GM21447 (cell line): ENCODE results near the gene ZNF804B.

Source experiments
- ATAC-seq: cut with Tn5 transposase; IDR thresholded peaks from one replicate; pipeline ENCODE4 v1.9.1; 2021; ENCODE audit not compliant: unreplicated experiment

Gene ZNF804B

GRCh38 chr7:89247207-89247606 lies 487.7 kb downstream of the ZNF804B start:
- no peak for ATAC-seq

- no peak for ATAC-seq
Measured at GRCh38 chr7:89259085-89259484, 499.6 kb downstream of the ZNF804B start.

GRCh38 chr7:89264126-89264525 lies 504.6 kb downstream of the ZNF804B start:
- no peak for ATAC-seq

GRCh38 chr7:89265631-89266030 lies 506.1 kb downstream of the ZNF804B start:
- no peak for ATAC-seq

GRCh38 chr7:89283302-89283701 lies 523.8 kb downstream of the ZNF804B start:
- no peak for ATAC-seq

- no peak for ATAC-seq
Measured at GRCh38 chr7:89308535-89308934, 549.0 kb downstream of the ZNF804B start.

GRCh38 chr7:89311886-89312285 lies 552.4 kb downstream of the ZNF804B start:
- ATAC-seq = no peak

- ATAC-seq = no peak
Measured at GRCh38 chr7:89312551-89312950, 553.1 kb downstream of the ZNF804B start.

- ATAC-seq = no peak
Measured at GRCh38 chr7:89316584-89317251, 557.2 kb downstream of the ZNF804B start.

- ATAC-seq = no peak
Measured at GRCh38 chr7:89332026-89332425, 572.5 kb downstream of the ZNF804B start.

- ATAC-seq = no peak
Measured at GRCh38 chr7:89334797-89335196, 575.3 kb downstream of the ZNF804B start.

- no peak for ATAC-seq
Measured at GRCh38 chr7:89335490-89335889, 576.0 kb downstream of the ZNF804B start.

- no peak for ATAC-seq
Measured at GRCh38 chr7:89336121-89336520, 576.6 kb downstream of the ZNF804B start.

- ATAC-seq = no peak
Measured at GRCh38 chr7:89339748-89340147, 580.2 kb downstream of the ZNF804B start.

GRCh38 chr7:89357121-89357520 lies 597.6 kb downstream of the ZNF804B start:
- ATAC-seq = no peak

GRCh38 chr7:89377219-89377618 lies 617.7 kb downstream of the ZNF804B start:
- ATAC-seq = no peak

- no peak for ATAC-seq
Measured at GRCh38 chr7:89385411-89385810, 625.9 kb downstream of the ZNF804B start.
